Measurements from ENCODE around the gene DLGAP4.

GRCh38 chr20:36394340-36394965, 88.3 kb downstream of the DLGAP4 start:
- TF ChIP-seq CTCF (IDR thresholded peaks at IDR 0.05 in 8 of 11, conservative IDR thresholded peaks at IDR 0.05 in 3 of 11) (no peak), POLR2A (IDR thresholded peaks at IDR 0.05) (no peak)
